ENCODE measurements around the gene TMEM132A.

- TF ChIP-seq CTCF (IDR thresholded peaks at IDR 0.05) (no peak), POLR2A (IDR thresholded peaks at IDR 0.05) (no peak)
Measured at GRCh38 chr11:60921259-60921658, 3.0 kb upstream of the TMEM132A start.
